GM23338 (cell line): Measurements from ENCODE around the gene SKOR1. TPM values are rescaled to one million over a fixed set of nuclear protein-coding genes. Genes with fewer than 3 reads are reported as not detected.

Experiments
- ATAC-seq: fragments of 200-7000 bp; cut with Tn5 transposase; 3 replicates; pipeline ENCODE4 v1.9.1; 2020
- DNase-seq: peaks from one replicate; pipeline ENCODE4 v3.0.0-alpha.2; 2015; ENCODE audit warnings: low spot score
- H2AFZ ChIP-seq: fragments of 200-600 bp; sonication (generic); 2 replicates; pipeline ENCODE4 v1.8.0; 2016; ENCODE audit warnings: antibody characterized with exemption, mild to moderate bottlenecking, moderate library complexity
- H3F3A ChIP-seq: fragments of 200-600 bp; sonication (generic); replicated peaks from 2 replicates; pipeline ENCODE4 v1.8.0; 2017; ENCODE audit warnings: antibody characterized with exemption, mixed run types, low read depth
- H3K27ac ChIP-seq: fragments of 200-600 bp; sonication (generic); 2 replicates; pipeline ENCODE4 v1.6.1; 2016; ENCODE audit warnings: low read depth
- H3K27me3 ChIP-seq: fragments of 200-600 bp; sonication (generic); 2 replicates; pipeline ENCODE4 v1.8.0; 2016; ENCODE audit warnings: mild to moderate bottlenecking, mixed run types, moderate library complexity; ENCODE audit not compliant: insufficient read depth
- H3K36me3 ChIP-seq: fragments of 200-600 bp; sonication (generic); 2 replicates; pipeline ENCODE4 v1.8.0; 2016; ENCODE audit warnings: mild to moderate bottlenecking; ENCODE audit not compliant: insufficient read depth
- H3K4me1 ChIP-seq: fragments of 200-600 bp; sonication (generic); 2 replicates; pipeline ENCODE4 v1.8.0; 2016; ENCODE audit warnings: mild to moderate bottlenecking, moderate library complexity; ENCODE audit not compliant: insufficient read depth
- H3K4me2 ChIP-seq: fragments of 200-600 bp; sonication (generic); 2 replicates; pipeline ENCODE4 v1.7.1; 2017; ENCODE audit warnings: mixed run types
- H3K4me3 ChIP-seq: fragments of 200-600 bp; sonication (generic); 2 replicates; pipeline ENCODE4 v1.6.1; 2016; ENCODE audit warnings: mixed run types
- H3K79me2 ChIP-seq: fragments of 200-600 bp; sonication (generic); replicated peaks from 2 replicates; pipeline ENCODE4 v1.8.0; 2017; ENCODE audit warnings: mild to moderate bottlenecking; ENCODE audit not compliant: insufficient read depth
- H3K9me2 ChIP-seq: fragments of 200-600 bp; sonication (generic); 2 replicates; pipeline ENCODE4 v1.8.0; 2017; ENCODE audit not compliant: insufficient read depth
- H4K20me1 ChIP-seq: fragments of 200-600 bp; sonication (generic); replicated peaks from 2 replicates; pipeline ENCODE4 v1.8.0; 2017; ENCODE audit warnings: mild to moderate bottlenecking; ENCODE audit not compliant: insufficient read depth
- H3K27ac Mint-ChIP-seq: 2 replicates; pipeline ENCODE4 v1.8.0; 2020; ENCODE audit warnings: inconsistent platforms, mild to moderate bottlenecking, moderate library complexity, mixed read lengths
- H3K27me3 Mint-ChIP-seq: 3 replicates; pipeline ENCODE4 v1.8.0; 2022; ENCODE audit warnings: low read depth, mild to moderate bottlenecking, moderate library complexity, mixed read lengths, inconsistent platforms; ENCODE audit not compliant: insufficient read depth, poor library complexity
- H3K36me3 Mint-ChIP-seq: 3 replicates; pipeline ENCODE4 v1.8.0; 2021; ENCODE audit warnings: low read depth, mild to moderate bottlenecking, inconsistent platforms, moderate library complexity, mixed read lengths
- H3K4me1 Mint-ChIP-seq: 3 replicates; pipeline ENCODE4 v1.8.0; 2020; ENCODE audit warnings: mild to moderate bottlenecking, inconsistent platforms, mixed read lengths
- H3K4me3 Mint-ChIP-seq: 3 replicates; pipeline ENCODE4 v1.8.0; 2021; ENCODE audit warnings: moderate library complexity, mild to moderate bottlenecking, inconsistent platforms, mixed read lengths
- H3K9me3 Mint-ChIP-seq: 3 replicates; pipeline ENCODE4 v1.8.0; 2020; ENCODE audit warnings: moderate library complexity, mild to moderate bottlenecking, inconsistent platforms, mixed read lengths
- CREB1 ChIP-seq: fragments of 250-450 bp; sonication (Bioruptor Pico); IDR thresholded peaks from 2 replicates; pipeline ENCODE4 v1.5.0; 2020; ENCODE audit warnings: low read depth, mild to moderate bottlenecking, moderate library complexity
- EZH2 ChIP-seq: fragments of 200-600 bp; sonication (generic); IDR thresholded peaks from one replicate; pipeline ENCODE4 v1.8.0; 2017; ENCODE audit warnings: antibody characterized with exemption, mild to moderate bottlenecking, low read depth; ENCODE audit not compliant: unreplicated experiment
- EZH2phosphoT487 ChIP-seq: fragments of 200-600 bp; sonication (generic); IDR thresholded peaks from one replicate; pipeline ENCODE4 v1.8.1; 2018; ENCODE audit warnings: antibody characterized with exemption; ENCODE audit not compliant: unreplicated experiment
- JUNB ChIP-seq: IDR thresholded peaks from one replicate; pipeline ENCODE4 v1.6.1; 2016; ENCODE audit warnings: antibody characterized with exemption; ENCODE audit not compliant: unreplicated experiment
- NANOG ChIP-seq: IDR thresholded peaks from 2 replicates; pipeline ENCODE4 v1.6.1; 2016; ENCODE audit warnings: antibody characterized with exemption, borderline replicate concordance
- POLR2AphosphoS5 ChIP-seq: IDR thresholded peaks from 2 replicates; pipeline ENCODE4 v1.6.1; 2016; ENCODE audit warnings: antibody characterized with exemption, low read depth
- REST ChIP-seq: IDR thresholded peaks from one replicate; pipeline ENCODE4 v1.6.1; 2018; ENCODE audit warnings: antibody characterized with exemption; ENCODE audit not compliant: unreplicated experiment
- STAT1 ChIP-seq: IDR thresholded peaks from one replicate; pipeline ENCODE4 v1.6.1; 2016; ENCODE audit warnings: antibody characterized with exemption; ENCODE audit not compliant: unreplicated experiment
- ZNF114 ChIP-seq: fragments of 250-450 bp; sonication (Bioruptor Pico); IDR thresholded peaks from 2 replicates; pipeline ENCODE4 v1.5.0; 2020; ENCODE audit warnings: mild to moderate bottlenecking, moderate library complexity
- ZNF331 ChIP-seq: fragments of 250-450 bp; sonication (Bioruptor Pico); IDR thresholded peaks from 2 replicates; pipeline ENCODE4 v1.5.0; 2020; ENCODE audit warnings: low read depth, mild to moderate bottlenecking, moderate library complexity
- polyA plus RNA-seq: library from polyadenylated mRNA; unstranded; fragments of >200 nt; fragmentation: Nextera tagmentation; extraction: Ambion mirVana; gene quantifications from 2 replicates; pipeline ENCODE4 v1.2.1, GENCODE V29; 2016
- total RNA-seq: library from RNA; depleted of rRNA; stranded (reverse); fragments of >200 nt; shearing (Covaris generic); gene quantifications from 2 replicates; pipeline ENCODE4 v1.2.3, GENCODE V29; 2014
- TF ChIP-seq, protein P1 (sequence below), 2 experiments: fragments of 200-600 bp in 1 of 2; sonication (generic) in 1 of 2; conservative IDR thresholded peaks; 2 replicates each; pipeline versions ENCODE4 v1.5.1 to v1.6.1; 2016 to 2017; ENCODE audit warnings: antibody characterized with exemption in 2 of 2, low read depth in 2 of 2, mild to moderate bottlenecking in 2 of 2, moderate library complexity in 1 of 2
- TF ChIP-seq, protein P2 (sequence below): fragments of 250-450 bp; sonication (Bioruptor Pico); IDR thresholded peaks from 2 replicates; pipeline ENCODE4 v1.5.0; 2020; ENCODE audit warnings: mild to moderate bottlenecking, moderate library complexity
- TF ChIP-seq, protein P3 (sequence below): IDR thresholded peaks from 2 replicates; pipeline ENCODE4 v1.6.1; 2016; ENCODE audit warnings: antibody characterized with exemption

SKOR1 gene
- total and polyA plus RNA-seq, 2 experiments from 2014 or later = 0.17 TPM; not detected in 1

DNA sequence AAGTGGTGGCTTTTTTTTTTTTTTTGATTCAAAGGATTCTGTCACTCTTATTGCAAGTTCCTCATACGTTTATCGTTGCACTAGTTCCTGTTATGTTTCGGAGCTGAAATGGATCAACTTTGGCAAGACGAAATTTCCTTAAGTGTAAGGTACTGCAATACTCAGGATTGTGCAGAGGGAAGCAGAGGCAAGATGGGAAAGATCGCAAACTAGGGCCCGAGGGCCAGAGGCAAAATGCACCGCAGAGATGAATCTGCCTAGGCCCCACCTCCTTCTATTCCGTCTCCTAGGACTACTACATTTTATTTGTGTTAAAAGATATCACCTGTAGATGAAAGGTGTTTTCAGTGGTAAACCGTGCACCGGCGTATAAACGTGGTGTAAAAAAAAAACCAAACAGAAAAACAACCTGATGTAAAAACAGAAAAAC is 14.2 kb downstream of the SKOR1 start:
- H3K9me2 ChIP-seq = no peaks in the 10 kb centered on the region
- Mint-ChIP-seq H3K4me3 (peak overlapping the region; percentile 92), H3K9me3 (peaks cover 3% of the 10 kb centered on the region; the same call in 2 of the 3 replicates), H3K27me3 (peaks cover 70% of the 10 kb centered on the region), H3K36me3 (no peaks in the 10 kb centered on the region; the same call in 2 of the 3 replicates), H3K4me1 (peaks cover 52% of the 10 kb centered on the region), H3K27ac (peak overlapping the region; percentile 99)
- no peaks in the 10 kb centered on the region for H3K36me3 ChIP-seq
- H4K20me1 ChIP-seq = no peaks in the 10 kb centered on the region
- peaks cover 28% of the 10 kb centered on the region for H3K4me1 ChIP-seq
- H3F3A ChIP-seq = 0 out of 2 replicates have a peak, but pooled peaks cover 4% of the 10 kb centered on the region
- no peak for DNase-seq
- no peak overlapping the region for H3K27ac ChIP-seq
- no peak for TF ChIP-seq REST
- no peak for TF ChIP-seq POLR2AphosphoS5
- no peak for TF ChIP-seq NANOG
- TF ChIP-seq ZNF331 (CRISPR knock-in tag) = no peak
- TF ChIP-seq ZNF114 (CRISPR knock-in tag) = no peak
- TF ChIP-seq, protein P1, sequence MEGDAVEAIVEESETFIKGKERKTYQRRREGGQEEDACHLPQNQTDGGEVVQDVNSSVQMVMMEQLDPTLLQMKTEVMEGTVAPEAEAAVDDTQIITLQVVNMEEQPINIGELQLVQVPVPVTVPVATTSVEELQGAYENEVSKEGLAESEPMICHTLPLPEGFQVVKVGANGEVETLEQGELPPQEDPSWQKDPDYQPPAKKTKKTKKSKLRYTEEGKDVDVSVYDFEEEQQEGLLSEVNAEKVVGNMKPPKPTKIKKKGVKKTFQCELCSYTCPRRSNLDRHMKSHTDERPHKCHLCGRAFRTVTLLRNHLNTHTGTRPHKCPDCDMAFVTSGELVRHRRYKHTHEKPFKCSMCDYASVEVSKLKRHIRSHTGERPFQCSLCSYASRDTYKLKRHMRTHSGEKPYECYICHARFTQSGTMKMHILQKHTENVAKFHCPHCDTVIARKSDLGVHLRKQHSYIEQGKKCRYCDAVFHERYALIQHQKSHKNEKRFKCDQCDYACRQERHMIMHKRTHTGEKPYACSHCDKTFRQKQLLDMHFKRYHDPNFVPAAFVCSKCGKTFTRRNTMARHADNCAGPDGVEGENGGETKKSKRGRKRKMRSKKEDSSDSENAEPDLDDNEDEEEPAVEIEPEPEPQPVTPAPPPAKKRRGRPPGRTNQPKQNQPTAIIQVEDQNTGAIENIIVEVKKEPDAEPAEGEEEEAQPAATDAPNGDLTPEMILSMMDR (conservative IDR thresholded peaks at IDR 0.05; ENCODE audit: low read depth in 2 of 2) = no peak
- TF ChIP-seq, protein P2, sequence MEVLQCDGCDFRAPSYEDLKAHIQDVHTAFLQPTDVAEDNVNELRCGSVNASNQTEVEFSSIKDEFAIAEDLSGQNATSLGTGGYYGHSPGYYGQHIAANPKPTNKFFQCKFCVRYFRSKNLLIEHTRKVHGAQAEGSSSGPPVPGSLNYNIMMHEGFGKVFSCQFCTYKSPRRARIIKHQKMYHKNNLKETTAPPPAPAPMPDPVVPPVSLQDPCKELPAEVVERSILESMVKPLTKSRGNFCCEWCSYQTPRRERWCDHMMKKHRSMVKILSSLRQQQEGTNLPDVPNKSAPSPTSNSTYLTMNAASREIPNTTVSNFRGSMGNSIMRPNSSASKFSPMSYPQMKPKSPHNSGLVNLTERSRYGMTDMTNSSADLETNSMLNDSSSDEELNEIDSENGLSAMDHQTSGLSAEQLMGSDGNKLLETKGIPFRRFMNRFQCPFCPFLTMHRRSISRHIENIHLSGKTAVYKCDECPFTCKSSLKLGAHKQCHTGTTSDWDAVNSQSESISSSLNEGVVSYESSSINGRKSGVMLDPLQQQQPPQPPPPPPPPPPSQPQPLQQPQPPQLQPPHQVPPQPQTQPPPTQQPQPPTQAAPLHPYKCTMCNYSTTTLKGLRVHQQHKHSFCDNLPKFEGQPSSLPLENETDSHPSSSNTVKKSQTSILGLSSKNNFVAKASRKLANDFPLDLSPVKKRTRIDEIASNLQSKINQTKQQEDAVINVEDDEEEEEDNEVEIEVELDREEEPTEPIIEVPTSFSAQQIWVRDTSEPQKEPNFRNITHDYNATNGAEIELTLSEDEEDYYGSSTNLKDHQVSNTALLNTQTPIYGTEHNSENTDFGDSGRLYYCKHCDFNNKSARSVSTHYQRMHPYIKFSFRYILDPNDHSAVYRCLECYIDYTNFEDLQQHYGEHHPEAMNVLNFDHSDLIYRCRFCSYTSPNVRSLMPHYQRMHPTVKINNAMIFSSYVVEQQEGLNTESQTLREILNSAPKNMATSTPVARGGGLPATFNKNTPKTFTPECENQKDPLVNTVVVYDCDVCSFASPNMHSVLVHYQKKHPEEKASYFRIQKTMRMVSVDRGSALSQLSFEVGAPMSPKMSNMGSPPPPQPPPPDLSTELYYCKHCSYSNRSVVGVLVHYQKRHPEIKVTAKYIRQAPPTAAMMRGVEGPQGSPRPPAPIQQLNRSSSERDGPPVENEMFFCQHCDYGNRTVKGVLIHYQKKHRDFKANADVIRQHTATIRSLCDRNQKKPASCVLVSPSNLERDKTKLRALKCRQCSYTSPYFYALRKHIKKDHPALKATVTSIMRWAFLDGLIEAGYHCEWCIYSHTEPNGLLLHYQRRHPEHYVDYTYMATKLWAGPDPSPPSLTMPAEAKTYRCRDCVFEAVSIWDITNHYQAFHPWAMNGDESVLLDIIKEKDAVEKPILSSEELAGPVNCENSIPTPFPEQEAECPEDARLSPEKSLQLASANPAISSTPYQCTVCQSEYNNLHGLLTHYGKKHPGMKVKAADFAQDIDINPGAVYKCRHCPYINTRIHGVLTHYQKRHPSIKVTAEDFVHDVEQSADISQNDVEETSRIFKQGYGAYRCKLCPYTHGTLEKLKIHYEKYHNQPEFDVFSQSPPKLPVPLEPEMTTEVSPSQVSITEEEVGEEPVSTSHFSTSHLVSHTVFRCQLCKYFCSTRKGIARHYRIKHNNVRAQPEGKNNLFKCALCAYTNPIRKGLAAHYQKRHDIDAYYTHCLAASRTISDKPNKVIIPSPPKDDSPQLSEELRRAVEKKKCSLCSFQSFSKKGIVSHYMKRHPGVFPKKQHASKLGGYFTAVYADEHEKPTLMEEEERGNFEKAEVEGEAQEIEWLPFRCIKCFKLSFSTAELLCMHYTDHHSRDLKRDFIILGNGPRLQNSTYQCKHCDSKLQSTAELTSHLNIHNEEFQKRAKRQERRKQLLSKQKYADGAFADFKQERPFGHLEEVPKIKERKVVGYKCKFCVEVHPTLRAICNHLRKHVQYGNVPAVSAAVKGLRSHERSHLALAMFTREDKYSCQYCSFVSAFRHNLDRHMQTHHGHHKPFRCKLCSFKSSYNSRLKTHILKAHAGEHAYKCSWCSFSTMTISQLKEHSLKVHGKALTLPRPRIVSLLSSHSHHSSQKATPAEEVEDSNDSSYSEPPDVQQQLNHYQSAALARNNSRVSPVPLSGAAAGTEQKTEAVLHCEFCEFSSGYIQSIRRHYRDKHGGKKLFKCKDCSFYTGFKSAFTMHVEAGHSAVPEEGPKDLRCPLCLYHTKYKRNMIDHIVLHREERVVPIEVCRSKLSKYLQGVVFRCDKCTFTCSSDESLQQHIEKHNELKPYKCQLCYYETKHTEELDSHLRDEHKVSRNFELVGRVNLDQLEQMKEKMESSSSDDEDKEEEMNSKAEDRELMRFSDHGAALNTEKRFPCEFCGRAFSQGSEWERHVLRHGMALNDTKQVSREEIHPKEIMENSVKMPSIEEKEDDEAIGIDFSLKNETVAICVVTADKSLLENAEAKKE (CRISPR knock-in tag) = no peak
- TF ChIP-seq EZH2 = no peak
- no peak for TF ChIP-seq CREB1 (CRISPR knock-in tag)
- no peak for TF ChIP-seq JUNB
- TF ChIP-seq, protein P3, sequence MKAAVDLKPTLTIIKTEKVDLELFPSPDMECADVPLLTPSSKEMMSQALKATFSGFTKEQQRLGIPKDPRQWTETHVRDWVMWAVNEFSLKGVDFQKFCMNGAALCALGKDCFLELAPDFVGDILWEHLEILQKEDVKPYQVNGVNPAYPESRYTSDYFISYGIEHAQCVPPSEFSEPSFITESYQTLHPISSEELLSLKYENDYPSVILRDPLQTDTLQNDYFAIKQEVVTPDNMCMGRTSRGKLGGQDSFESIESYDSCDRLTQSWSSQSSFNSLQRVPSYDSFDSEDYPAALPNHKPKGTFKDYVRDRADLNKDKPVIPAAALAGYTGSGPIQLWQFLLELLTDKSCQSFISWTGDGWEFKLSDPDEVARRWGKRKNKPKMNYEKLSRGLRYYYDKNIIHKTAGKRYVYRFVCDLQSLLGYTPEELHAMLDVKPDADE = no peak
- TF ChIP-seq STAT1 = no peak
- no peak for TF ChIP-seq EZH2phosphoT487
- peak overlapping the region; percentile 79 for H3K4me2 ChIP-seq
- peak; percentile 7 for ATAC-seq
- H2AFZ ChIP-seq = no peak overlapping the region
- H3K4me3 ChIP-seq = peak overlapping the region; percentile 66
- H3K27me3 ChIP-seq = peaks cover 64% of the 10 kb centered on the region
- H3K79me2 ChIP-seq = no peaks in the 10 kb centered on the region
